B cell (primary cell): ENCODE results near the gene SNX32. TPM values are rescaled to one million over a fixed set of nuclear protein-coding genes. Genes with fewer than 3 reads are reported as not detected.

Experiments used
- ATAC-seq: fragments of 200-7000 bp; cut with Tn5 transposase; one replicate; pipeline ENCODE4 v1.10.0; 2021; ENCODE audit warnings: low read depth, mild to moderate bottlenecking, moderate number of reproducible peaks, moderate library complexity
- CTCF ChIA-PET: fragments of 350-600 bp; sonication (Branson Sonifier 250); formaldehyde crosslinking; loops from one replicate; lab custom pipeline; 2021; ENCODE audit warnings: antibody characterized with exemption, inconsistent platforms; lab: Charles Lee
- POLR2A ChIA-PET: fragments of 350-600 bp; sonication (Branson Sonifier 250); formaldehyde crosslinking; loops from one replicate; lab custom pipeline; 2021; ENCODE audit warnings: antibody characterized with exemption; lab: Charles Lee
- DNase-seq: peaks from one replicate; pipeline ENCODE4 v3.0.0; 2013
- H2AFZ ChIP-seq: 2 replicates; pipeline ENCODE4 v1.6.1; 2012; ENCODE audit warnings: mild to moderate bottlenecking, low read depth, low read length; ENCODE audit not compliant: insufficient read depth, poor library complexity, severe bottlenecking
- H3K27ac ChIP-seq, 2 donors: 1 replicate in 1 of 2; 2 replicates in 1 of 2; pipeline ENCODE4 v1.5.1; 2012 to 2013; ENCODE audit warnings: low read length in 2 of 2, mild to moderate bottlenecking in 2 of 2, moderate library complexity in 1 of 2
- H3K27me3 ChIP-seq, 4 experiments: fragments of 200-600 bp in 1 of 4; sonication (generic) in 1 of 4; replicated peaks in 1 of 4; 1 replicate in 2 of 4; 2 replicates in 2 of 4; pipeline versions ENCODE4 v1.6.1 to v1.7.0; 2013 to 2016; ENCODE audit warnings: low read length in 3 of 4, mild to moderate bottlenecking in 2 of 4, mixed read lengths in 1 of 4, moderate library complexity in 1 of 4; ENCODE audit not compliant: insufficient read depth in 4 of 4, control insufficient read depth in 3 of 4; ENCODE audit errors: control extremely low read depth in 1 of 4
- H3K36me3 ChIP-seq, 2 experiments: replicated peaks in 1 of 2; 1 replicate in 1 of 2; 2 replicates in 1 of 2; pipeline versions ENCODE4 v1.6.1 to v1.7.1; 2013; ENCODE audit warnings: low read length in 1 of 2; ENCODE audit not compliant: insufficient read depth in 2 of 2, control insufficient read depth in 1 of 2; ENCODE audit errors: control extremely low read depth in 1 of 2, extremely low read depth in 1 of 2
- H3K4me1 ChIP-seq, 2 donors: fragments of 200-600 bp in 1 of 2; sonication (generic) in 1 of 2; 1 replicate in 1 of 2; 2 replicates in 1 of 2; pipeline versions ENCODE4 v1.5.1 to v1.6.1; 2013 to 2017; ENCODE audit warnings: low read length in 2 of 2; ENCODE audit not compliant: control insufficient read depth in 2 of 2, insufficient read depth in 2 of 2
- H3K4me2 ChIP-seq: replicated peaks from 2 replicates; pipeline ENCODE3; 2012; ENCODE audit warnings: mild to moderate bottlenecking, low read depth, low read length; ENCODE audit not compliant: poor library complexity, severe bottlenecking
- H3K4me3 ChIP-seq, 5 experiments: fragments of 200-600 bp in 1 of 5; sonication (generic) in 1 of 5; 1 replicate in 3 of 5; 2 replicates in 2 of 5; pipeline versions ENCODE4 v1.5.1 to v1.7.0; 2011 to 2016; ENCODE audit warnings: low read length in 4 of 5, mild to moderate bottlenecking in 4 of 5, low read depth in 2 of 5, control low read depth in 1 of 5, moderate library complexity in 1 of 5; ENCODE audit not compliant: insufficient read depth in 1 of 5; ENCODE audit errors: control extremely low read depth in 1 of 5, extremely low read depth in 1 of 5
- H3K79me2 ChIP-seq: fragments of 200-600 bp; sonication (generic); one replicate; pipeline ENCODE4 v1.6.0; 2016; ENCODE audit warnings: low read length; ENCODE audit not compliant: control insufficient read depth, insufficient read depth
- H3K9ac ChIP-seq: fragments of 200-600 bp; sonication (generic); 2 replicates; pipeline ENCODE4 v1.6.1; 2017; ENCODE audit warnings: mild to moderate bottlenecking, low read length, moderate library complexity
- H3K9me3 ChIP-seq, 3 donors: one replicate each; pipeline versions ENCODE4 v1.6.1 to v1.7.1; 2013; ENCODE audit warnings: low read length in 2 of 3; ENCODE audit not compliant: control insufficient read depth in 2 of 3, insufficient read depth in 1 of 3; ENCODE audit errors: control extremely low read depth in 1 of 3
- H4K20me1 ChIP-seq: 2 replicates; pipeline ENCODE4 v1.6.0; 2012; ENCODE audit warnings: mild to moderate bottlenecking, low read length; ENCODE audit not compliant: insufficient read depth, control insufficient read depth, poor library complexity, severe bottlenecking
- H3K27ac Mint-ChIP-seq: one replicate; pipeline ENCODE4 v1.8.0; 2021; ENCODE audit warnings: mixed read lengths
- H3K27me3 Mint-ChIP-seq: one replicate; pipeline ENCODE4 v1.8.0; 2021; ENCODE audit warnings: mixed read lengths
- H3K4me1 Mint-ChIP-seq: one replicate; pipeline ENCODE4 v1.8.0; 2021; ENCODE audit warnings: mixed read lengths
- H3K4me3 Mint-ChIP-seq: one replicate; pipeline ENCODE4 v1.8.0; 2021; ENCODE audit warnings: mixed read lengths
- H3K9me3 Mint-ChIP-seq: one replicate; pipeline ENCODE4 v1.8.0; 2022; ENCODE audit warnings: mixed read lengths; ENCODE audit not compliant: insufficient read depth
- CTCF ChIP-seq: fragments of 200-600 bp; IDR thresholded peaks from one replicate; pipeline ENCODE4 v1.8.0; 2022; ENCODE audit warnings: antibody characterized with exemption, mild to moderate bottlenecking
- EZH2 ChIP-seq: IDR thresholded peaks from 2 replicates; pipeline ENCODE4 v1.6.1; 2012; ENCODE audit warnings: borderline replicate concordance, low read depth, mild to moderate bottlenecking, moderate library complexity, low read length; ENCODE audit not compliant: insufficient read depth, poor library complexity, severe bottlenecking
- WGBS: methylation state at CpG from one replicate; pipeline ENCODE4 v1.1.5; 2013; ENCODE audit warnings: missing lambda C conversion rate; ENCODE audit not compliant: insufficient coverage; 5-methylcytosine and 5-hydroxymethylcytosine counted together
- intact Hi-C: fragments of 100-400 bp; cut with micrococcal nuclease; formaldehyde crosslinking; loops from one replicate; pipeline ENCODE4 v1.10.0; 2022
- polyA plus RNA-seq: library from polyadenylated mRNA; depleted of rRNA; stranded (reverse); fragments of >200 nt; gene quantifications from 2 replicates; pipeline ENCODE4 v1.2.3, GENCODE V29; 2012
- total RNA-seq, 2 donors: library from RNA; stranded (reverse); fragments of 120-200 nt in 1 of 2; gene quantifications; 1 replicate in 1 of 2; 2 replicates in 1 of 2; pipeline versions ENCODE4 v1.2.3 to v1.2.4, GENCODE V29; 2013 to 2022

The SNX32 gene
- total and polyA plus RNA-seq, 2 donors (not counting 1 experiment from before 2014, with no cell fraction given) = 0.57 to 0.89 TPM

- ChIA-PET CTCF (interaction anchor here (0.8 to 4.0 kb wide), 4 partner anchors 11 to 41 kb away, joined by 3 to 44 read pairs (median 12); partner anchors contain the start of genes CCDC85B, FIBP and MUS81), POLR2A (interaction anchor here (0.6 to 4.4 kb wide), 3 partner anchors 12 to 738 kb away, joined by 3 to 33 read pairs (median 3); partner anchors contain the start of genes CCDC85B and FIBP)
- WGBS = 86% methylated on average over 5 of the region's 11 CpGs
- Histone ChIP-seq H3K27me3 (peaks cover 0 to 38% (median 12%) of the 10 kb centered on the region in 4 experiments), H3K4me1 (peaks cover 20% of the 10 kb centered on the region in 2 donors), H3K79me2 (no peaks in the 10 kb centered on the region), H3K36me3 (no peaks in the 10 kb centered on the region), H4K20me1 (no peaks in the 10 kb centered on the region), H3K27ac (no peak overlapping the region), H3K4me3 (peak overlapping the region in 4 of 5 experiments; percentile 18 to 64 (median 50)), H3K9ac (peak overlapping the region; percentile 71), H2AFZ (peak overlapping the region; percentile 68), H3K9me3 (peaks cover 0 to 10% (median 0%) of the 10 kb centered on the region in 3 donors), H3K4me2 (peak overlapping the region; percentile 95)
- H3K4me3 Mint-ChIP-seq = peak overlapping the region; percentile 83
- no peak for ATAC-seq
- H3K27ac Mint-ChIP-seq = peak overlapping the region; percentile 72
- H3K9me3 Mint-ChIP-seq = no peaks in the 10 kb centered on the region
- peaks cover 10% of the 10 kb centered on the region for H3K4me1 Mint-ChIP-seq
- DNase-seq = no peak
- H3K27me3 Mint-ChIP-seq = peaks cover 15% of the 10 kb centered on the region
- no peak for TF ChIP-seq CTCF
- no peak for TF ChIP-seq EZH2
- intact Hi-C loops = loop anchor here (1.0 kb wide), 3 partner anchors 11 to 43 kb away; partner anchors contain the start of genes C11orf68, CCDC85B, CFL1 and DRAP1
These were observed 67.1 kb downstream of the SNX32 start for GRCh38 chr11:65900899-65901180.

- DNase-seq (no peak), ATAC-seq (no peak)
- Histone ChIP-seq H2AFZ (no peak overlapping the region), H3K4me1 (peaks cover 20% of the 10 kb centered on the region in 2 donors), H3K9me3 (peaks cover 0 to 10% (median 0%) of the 10 kb centered on the region in 3 donors), H3K4me3 (no peak overlapping the region), H4K20me1 (no peaks in the 10 kb centered on the region), H3K9ac (no peak overlapping the region), H3K36me3 (no peaks in the 10 kb centered on the region), H3K79me2 (no peaks in the 10 kb centered on the region), H3K4me2 (no peak overlapping the region), H3K27me3 (peaks cover 0 to 41% (median 16%) of the 10 kb centered on the region in 4 experiments), H3K27ac (no peak overlapping the region)
- H3K27me3 Mint-ChIP-seq = peaks cover 27% of the 10 kb centered on the region
- H3K9me3 Mint-ChIP-seq = no peaks in the 10 kb centered on the region
- H3K27ac Mint-ChIP-seq = no peak overlapping the region
- no peak overlapping the region for H3K4me3 Mint-ChIP-seq
- intact Hi-C loops = no loop called here
- ChIA-PET CTCF (interaction anchor here (3.9 to 4.0 kb wide), 2 partner anchors 13 to 18 kb away, joined by 19 to 44 read pairs; partner anchors contain the start of genes CCDC85B and FIBP), POLR2A (interaction anchor here (0.6 kb wide), 1 partner anchor 15 kb away, joined by 3 read pairs; the partner anchor contains the start of gene FIBP)
- H3K4me1 Mint-ChIP-seq = peaks cover 10% of the 10 kb centered on the region
- WGBS = no CpG with 5 or more reads among the region's 5 CpGs
- no peak for TF ChIP-seq EZH2
- TF ChIP-seq CTCF = no peak
These were observed 69.3 kb downstream of the SNX32 start for GRCh38 chr11:65903068-65903481.
